ENCODE measurements around the gene MBD3.
"Not testable (repeated sequence)": the region's sequence is repeated elsewhere in the genome, so short reads cannot be mapped to it uniquely, and the experiment has no call there.

The MBD3 gene

GRCh38 chr19:1568320-1569019 lies 24.2 kb downstream of the MBD3 start, which contains the start of gene MEX3D:
Gene MEX3D, minus strand, starts transcription at chr19:1568325. Its CDS starts 267 bp downstream, at chr19:1568058.
- no peak for FAIRE-seq

DNA sequence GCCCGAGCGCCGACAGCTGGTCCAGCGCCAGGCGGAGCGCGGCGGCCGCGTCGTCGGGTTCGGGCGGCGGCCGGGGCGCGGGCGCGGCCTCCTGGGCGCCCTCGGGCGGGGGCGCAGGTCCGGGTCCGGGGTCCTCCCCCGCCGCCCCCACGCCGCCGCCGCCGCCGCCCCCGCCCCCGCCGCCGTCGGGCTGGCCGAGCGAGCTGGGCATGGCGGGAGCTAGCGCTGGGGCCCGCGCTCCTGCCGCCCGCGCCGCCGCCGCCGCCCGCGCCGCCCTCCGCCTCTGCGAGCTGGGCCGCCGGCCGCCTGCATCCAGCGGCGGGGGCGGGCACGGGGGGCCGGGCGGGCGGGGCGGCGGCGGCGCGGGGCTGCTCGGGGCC lies 24.8 kb downstream of the MBD3 start:
- no peak for FAIRE-seq

DNA sequence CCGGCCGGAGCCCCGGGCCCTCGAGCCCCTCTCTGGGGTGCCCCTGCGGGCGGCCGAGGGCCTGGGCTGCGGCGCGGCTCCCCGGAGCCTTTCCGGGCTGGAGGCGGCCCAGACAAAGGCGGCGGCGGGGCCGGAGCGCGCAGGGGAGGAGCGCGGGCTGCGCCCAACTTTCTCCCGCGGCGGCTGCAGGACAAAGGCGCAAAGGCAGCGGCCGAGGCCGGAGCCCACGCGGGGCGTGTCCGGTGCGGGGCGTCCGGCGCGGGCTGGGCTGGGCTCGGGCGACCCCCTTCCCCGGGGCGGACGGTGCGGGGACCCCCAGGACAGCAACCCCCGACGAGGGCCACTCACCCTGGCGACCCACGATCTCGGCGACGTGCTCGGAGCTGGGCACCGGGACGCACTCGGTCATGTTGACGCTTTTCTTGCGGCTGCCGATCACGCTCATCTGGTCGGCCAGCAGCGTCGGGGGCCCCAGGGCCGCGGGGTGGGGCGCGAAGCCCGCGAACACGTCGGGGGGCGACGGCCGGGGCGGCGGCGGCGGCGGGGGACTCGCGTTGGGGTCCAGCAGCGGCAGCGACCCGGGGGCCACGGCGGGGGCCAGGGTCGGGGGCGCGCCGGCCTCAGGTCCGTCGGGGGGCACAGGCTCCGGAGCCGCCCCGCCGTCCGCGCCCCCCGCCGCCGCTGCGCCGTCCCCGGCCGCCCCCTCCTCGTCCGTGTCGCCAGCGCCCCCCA lies 25.4 kb downstream of the MBD3 start:
- no peak for FAIRE-seq

DNA sequence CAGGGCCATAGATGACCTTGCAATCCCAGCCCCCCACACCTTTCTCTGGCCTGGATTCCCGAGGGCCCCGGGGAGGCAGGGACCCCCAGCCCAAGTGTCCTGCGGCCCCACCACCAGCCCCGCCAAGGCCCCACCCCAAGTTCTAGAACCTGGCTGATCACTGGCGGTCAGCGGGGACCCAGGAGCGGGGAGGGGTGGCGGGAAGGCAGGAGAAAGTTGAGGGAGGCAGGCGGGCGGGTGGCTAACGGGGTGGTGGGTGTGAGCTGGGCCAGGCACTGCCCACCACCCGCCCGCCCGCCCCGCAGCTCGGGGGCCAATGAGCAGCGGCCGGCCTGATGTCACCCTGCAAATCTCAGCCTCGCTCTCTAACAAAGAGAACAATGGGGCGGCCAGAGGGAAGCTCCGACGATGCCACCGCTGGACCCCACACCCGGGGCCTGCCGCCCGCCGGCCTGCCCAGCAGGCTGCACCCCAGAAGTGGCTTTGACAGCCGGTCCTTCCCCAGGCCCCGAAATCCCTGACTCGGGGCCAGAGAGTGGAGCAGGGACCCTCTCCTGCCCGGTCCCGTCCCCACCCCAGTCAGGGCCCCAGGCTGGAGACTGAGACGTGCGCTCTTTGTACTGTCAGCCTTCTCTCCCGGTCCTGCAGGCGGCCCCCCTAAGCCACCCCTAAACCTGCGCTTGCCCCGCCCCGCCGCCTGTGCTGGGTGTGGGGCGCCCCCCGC lies 26.1 kb downstream of the MBD3 start:
- FAIRE-seq = no peak

GRCh38 chr19:1563251-1563650 lies 29.4 kb downstream of the MBD3 start:
- no peak for FAIRE-seq

GRCh38 chr19:1561236-1561842 lies 31.3 kb downstream of the MBD3 start:
- FAIRE-seq = no peak

DNA sequence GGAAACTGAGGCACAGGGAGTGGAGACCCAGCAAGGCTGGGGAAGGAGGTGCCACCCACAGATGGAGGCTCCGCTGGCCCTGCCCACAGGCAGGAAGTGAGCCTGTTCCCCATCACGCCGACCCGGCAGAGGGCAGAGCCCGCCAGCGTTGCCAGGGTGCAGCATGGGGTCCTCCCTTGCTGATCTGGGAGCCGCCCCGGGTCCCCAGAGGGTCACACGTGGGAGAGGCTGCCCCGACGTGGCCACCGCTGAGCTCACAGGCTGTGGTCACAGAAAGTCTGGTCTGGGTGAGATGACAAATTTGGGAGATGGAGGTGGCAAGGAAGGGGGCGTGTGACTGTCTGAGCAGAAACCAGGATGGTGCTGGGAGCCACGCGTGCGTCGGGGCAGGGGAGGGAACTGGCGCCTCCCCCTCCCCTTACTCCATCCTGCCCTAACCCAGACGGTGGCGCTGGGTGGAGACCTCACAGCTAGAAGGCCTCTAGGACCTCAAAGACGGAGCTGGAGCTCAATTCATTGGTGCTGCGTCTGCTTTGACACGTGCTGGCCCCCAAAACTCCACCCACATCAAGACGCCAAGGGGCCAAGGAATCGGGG lies 32.3 kb downstream of the MBD3 start:
- no peak for FAIRE-seq

DNA sequence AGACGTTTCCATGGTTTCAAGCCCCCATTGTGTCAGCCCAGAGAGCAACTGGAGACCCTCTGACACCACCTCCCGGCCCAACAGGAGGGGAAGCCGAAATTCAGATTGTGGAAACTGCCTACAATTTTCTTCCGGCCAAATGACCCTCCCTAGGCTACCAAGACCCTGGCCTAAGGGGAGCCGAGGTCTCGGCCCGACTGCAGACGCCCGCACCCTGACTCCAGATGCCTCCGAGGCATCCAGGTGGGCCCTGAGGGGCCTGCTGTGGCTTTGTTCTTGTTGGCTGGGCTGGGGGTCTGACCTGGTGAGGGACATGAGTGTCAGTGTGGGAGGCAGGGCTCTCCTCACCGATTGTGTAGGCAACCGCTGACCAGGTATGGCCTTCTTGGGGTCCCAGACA lies 34.1 kb downstream of the MBD3 start:
- no peak for FAIRE-seq

DNA sequence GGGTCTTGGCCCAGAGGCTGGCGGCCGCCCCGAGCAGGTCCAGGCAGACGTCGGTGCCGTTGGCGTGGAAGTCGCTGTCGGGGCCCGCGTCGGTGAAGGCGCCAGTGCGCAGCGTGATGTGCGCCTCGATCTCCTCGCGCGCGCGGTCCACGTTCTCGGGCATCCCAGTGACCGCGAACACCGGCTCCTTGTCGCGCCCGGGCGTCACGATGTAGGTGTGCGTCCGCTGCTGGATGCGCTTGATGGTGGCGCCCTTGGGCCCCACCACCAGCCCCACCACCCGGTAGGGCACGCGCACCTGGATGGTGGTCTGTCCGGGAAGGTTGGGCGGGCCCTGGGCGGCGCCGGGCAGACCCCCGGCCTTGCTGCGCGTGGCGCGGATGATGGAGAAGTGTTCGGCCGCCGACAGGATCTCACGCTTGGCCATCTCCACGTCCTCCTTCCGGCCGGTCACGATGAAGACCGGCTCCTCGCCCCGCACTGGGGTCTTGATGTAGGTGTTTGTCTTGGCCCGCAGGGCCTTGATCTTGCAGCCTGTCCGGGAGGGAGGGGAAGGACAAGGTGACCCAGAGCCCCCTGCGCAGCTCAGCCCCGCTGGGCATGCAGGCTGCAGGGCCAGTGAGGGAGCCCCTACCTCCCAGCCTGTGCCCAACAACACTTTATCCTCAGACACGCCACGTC lies 36.1 kb downstream of the MBD3 start:
- FAIRE-seq = no peak

DNA sequence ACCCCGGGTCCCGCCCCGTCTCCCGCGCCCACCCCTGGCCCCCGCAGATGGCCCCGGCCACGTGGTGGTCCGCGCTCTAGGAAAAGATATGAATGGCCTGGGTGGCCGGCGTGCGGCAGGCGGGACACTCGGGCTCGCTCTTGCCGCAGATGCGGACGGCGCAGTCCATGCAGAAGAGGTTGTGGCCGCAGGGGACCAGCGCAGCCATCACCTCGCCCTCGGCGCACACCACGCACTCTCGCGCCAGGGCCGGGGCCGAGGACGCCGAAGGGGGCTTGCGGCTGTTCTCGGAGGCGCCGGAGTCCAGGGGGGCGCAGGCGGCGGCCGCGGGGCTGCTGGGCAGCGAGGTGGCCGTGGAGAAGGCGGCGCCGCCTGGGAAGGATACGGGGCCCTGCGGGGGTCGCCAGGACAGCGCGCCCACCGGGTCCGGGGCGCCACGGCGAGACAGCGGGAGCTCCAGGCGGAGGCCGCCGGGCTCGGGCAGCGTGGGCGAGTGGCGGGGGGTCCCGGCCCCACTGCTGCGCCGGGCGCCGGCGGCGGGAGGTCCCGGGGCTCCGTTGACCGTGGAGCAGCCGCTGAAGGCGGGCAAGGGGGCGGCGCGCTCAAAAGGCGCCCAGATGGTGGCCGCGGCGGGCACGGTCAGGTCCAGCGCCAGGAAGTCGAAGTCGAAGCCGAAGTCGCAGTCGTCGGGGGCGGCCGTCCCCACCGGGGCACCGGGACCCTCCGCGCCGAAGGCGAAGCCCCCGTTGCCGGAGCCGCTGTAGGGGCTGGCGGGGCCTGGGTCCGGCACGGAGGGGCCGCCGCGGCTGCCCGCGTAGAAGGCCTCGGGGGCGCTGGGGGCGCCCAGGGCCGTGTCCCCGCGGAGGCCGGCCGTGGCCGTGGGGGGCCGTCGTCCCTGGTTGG lies 36.9 kb downstream of the MBD3 start:
- no peak for FAIRE-seq

GRCh38 chr19:1554968-1555367 lies 37.7 kb downstream of the MBD3 start:
- FAIRE-seq = no peak

DNA sequence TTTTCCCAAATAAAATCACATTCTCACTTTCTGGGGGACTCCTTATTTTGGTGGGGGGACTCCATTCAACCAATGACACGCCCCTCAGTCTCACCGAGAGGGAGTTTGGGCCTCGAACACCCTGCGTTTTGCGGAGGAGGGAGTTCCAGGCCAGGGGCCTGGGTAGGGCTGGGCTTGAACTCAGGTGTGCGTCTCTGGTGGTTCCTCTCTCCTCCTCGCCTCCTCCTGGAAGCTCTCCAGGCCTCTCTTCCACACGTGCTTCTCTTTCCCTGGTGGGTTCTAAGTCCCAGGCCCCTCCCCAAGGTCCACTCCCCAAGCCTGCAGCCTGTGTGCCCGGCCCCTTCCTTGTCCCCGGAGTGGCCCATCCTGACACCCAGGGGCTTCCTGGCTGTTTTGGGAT lies 39.2 kb downstream of the MBD3 start:
- FAIRE-seq = no peak

- FAIRE-seq = no peak
These were observed 41.3 kb downstream of the MBD3 start for GRCh38 chr19:1551068-1552040.

DNA sequence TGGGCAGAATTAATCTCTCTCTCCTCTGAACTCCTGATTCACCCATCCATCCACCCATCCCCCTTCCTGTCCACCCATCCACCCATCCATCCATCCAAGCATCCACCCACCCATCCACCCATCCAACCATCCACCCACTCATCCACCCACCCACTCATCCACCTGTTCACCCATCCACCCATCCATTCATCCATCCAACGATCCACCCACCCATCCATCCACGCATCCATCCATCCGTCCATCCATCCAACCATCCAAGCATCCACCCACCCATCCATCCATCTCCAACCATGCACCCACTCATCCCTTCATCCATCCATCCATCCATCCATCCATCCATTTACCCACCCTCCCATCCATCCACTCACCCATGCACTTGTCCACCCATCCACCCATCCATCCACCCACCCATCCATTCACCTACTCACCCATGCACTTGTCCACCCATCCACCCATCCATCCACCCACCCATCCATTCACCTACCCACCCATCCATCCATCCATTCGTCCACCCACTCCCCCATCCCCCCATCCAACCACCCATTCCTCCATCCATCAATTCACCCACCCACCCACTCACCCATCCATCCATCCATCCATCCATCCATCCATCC lies 43.2 kb downstream of the MBD3 start:
- no peak for FAIRE-seq

DNA sequence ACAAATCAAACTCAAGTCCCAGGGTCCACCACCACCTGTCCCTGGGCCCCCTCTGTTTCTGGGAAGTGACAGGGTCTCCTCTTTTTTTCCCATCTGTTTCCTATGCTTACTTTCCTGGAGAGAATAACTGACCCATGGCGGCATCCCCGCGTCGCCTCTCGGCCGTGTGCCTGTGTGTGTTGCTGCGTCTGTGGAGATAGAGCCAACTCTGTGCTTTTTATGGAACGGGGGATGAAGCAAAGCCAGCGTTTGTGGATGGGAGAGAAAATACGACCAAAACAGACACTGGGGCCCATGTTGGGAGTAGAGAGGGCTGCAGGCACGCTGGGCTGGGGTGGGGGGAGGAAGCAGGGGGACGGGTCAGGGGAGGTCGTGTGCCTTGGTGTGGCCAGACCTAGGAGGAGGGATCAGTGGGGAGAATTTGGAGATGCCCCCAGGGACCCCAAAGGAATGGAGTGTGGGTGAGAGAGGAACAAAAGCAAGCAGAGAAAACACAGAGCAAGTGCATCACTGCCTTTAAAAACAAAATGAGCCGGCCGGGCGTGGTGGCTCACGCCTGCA lies 52.2 kb downstream of the MBD3 start:
- no peak for FAIRE-seq

DNA sequence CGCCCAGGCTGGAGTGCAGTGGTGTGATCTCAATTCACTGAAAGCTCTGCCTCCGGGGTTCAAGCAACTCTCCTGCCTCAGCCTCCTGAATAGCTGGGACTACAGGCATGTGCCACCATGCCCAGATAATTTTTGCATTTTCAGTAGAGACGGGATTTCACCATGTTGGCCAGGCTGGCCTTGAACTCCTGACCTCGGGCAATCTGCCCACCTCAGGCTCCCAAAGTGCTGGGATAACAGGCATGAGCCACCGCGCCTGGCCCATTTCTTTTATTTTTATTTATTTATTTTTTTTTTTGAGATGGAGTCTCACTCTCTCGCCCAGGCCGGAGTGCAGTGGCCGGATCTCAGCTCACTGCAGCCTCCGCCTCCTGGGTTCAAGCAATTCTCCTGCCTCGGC lies 52.9 kb downstream of the MBD3 start:
- FAIRE-seq = not testable (repeated sequence)

- no peak for FAIRE-seq
These were observed 53.7 kb downstream of the MBD3 start for GRCh38 chr19:1538978-1539377.

- FAIRE-seq = not testable (repeated sequence)
These were observed 57.0 kb downstream of the MBD3 start for GRCh38 chr19:1535699-1536098.

DNA sequence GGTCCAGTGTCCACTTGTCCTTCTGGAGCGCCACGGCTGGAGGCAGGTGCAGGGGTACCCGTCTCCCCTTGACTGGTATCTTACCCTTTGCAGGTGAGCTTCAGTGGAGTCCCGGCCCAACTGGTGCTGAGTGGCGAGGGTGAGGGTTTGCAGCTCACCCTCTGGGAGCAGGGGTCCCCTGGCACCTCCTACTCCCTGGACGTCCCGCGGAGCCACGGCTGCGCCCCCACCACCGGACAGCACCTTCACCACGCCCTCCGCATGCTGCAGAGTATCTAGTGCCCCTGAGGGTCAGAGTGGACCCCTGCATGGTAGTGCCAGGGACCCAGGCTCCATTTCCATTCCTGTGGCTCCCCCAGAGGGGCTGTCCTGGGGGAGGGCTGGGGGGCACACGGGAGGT lies 57.7 kb downstream of the MBD3 start:
- FAIRE-seq = no peak
